ENCODE results near the gene E2F4. TPM values are rescaled to one million over a fixed set of nuclear protein-coding genes. Genes with fewer than 3 reads are reported as not detected.

Gene E2F4
- total and polyA plus RNA-seq, 2 donors (not counting 1 experiment from before 2014, with no cell fraction given): 106 to 188 TPM

- ATAC-seq (ENCODE audit: low read depth) (no peak), DNase-seq (no peak)
- Mint-ChIP-seq H3K27ac (no peak overlapping the region), H3K9me3 (ENCODE audit: insufficient read depth) (no peaks in the 10 kb centered on the region), H3K4me3 (no peak overlapping the region), H3K27me3 (no peaks in the 10 kb centered on the region), H3K4me1 (no peaks in the 10 kb centered on the region)
- no peak overlapping the region for H3K4me3 ChIP-seq (ENCODE audit: control extremely low read depth in 1 of 5, extremely low read depth in 1 of 5, insufficient read depth in 1 of 5, low read depth in 2 of 5, low read length in 4 of 5)
- H3K9ac ChIP-seq (ENCODE audit: low read length): no peak overlapping the region
- ChIA-PET CTCF (no interaction called here), POLR2A (no interaction called here)
- intact Hi-C loops (cut with micrococcal nuclease): no loop called here
- H4K20me1 ChIP-seq (ENCODE audit: control insufficient read depth, insufficient read depth, low read length, poor library complexity, severe bottlenecking): no peaks in the 10 kb centered on the region
- TF ChIP-seq EZH2 (IDR thresholded peaks at IDR 0.05; ENCODE audit: borderline replicate concordance, insufficient read depth, low read depth, low read length, poor library complexity, severe bottlenecking) (no peak), CTCF (IDR thresholded peaks at IDR 0.05) (no peak)
- H2AFZ ChIP-seq (ENCODE audit: insufficient read depth, low read depth, low read length, poor library complexity, severe bottlenecking): no peak overlapping the region
- WGBS (ENCODE audit: insufficient coverage): 74% methylated on average over 4 of the region's 4 CpGs
- H3K4me1 ChIP-seq (ENCODE audit: control insufficient read depth in 2 of 2, insufficient read depth in 2 of 2, low read length in 2 of 2): no peaks in the 10 kb centered on the region
- no peak overlapping the region for H3K27ac ChIP-seq (ENCODE audit: low read length in 2 of 2)
- H3K4me2 ChIP-seq (replicated peaks; ENCODE audit: low read depth, low read length, poor library complexity, severe bottlenecking): no peak overlapping the region
- peaks cover 0 to 25% of the 10 kb centered on the region in 2 experiments for H3K36me3 ChIP-seq (replicated peaks in 1 of 2; ENCODE audit: control extremely low read depth in 1 of 2, control insufficient read depth in 1 of 2, extremely low read depth in 1 of 2, insufficient read depth in 2 of 2, low read length in 1 of 2)
- H3K79me2 ChIP-seq (ENCODE audit: control insufficient read depth, insufficient read depth, low read length): no peaks in the 10 kb centered on the region
- no peaks in the 10 kb centered on the region for H3K9me3 ChIP-seq (ENCODE audit: control extremely low read depth in 1 of 3, control insufficient read depth in 2 of 3, insufficient read depth in 1 of 3, low read length in 2 of 3)
- H3K27me3 ChIP-seq (replicated peaks in 1 of 4; ENCODE audit: control extremely low read depth in 1 of 4, control insufficient read depth in 3 of 4, insufficient read depth in 4 of 4, low read length in 3 of 4): no peaks in the 10 kb centered on the region
Measured at GRCh38 chr16:67204076-67204475, 12.1 kb downstream of the E2F4 start.

- H3K27ac Mint-ChIP-seq: peak overlapping the region; percentile 15
- H3K27me3 Mint-ChIP-seq: no peaks in the 10 kb centered on the region
- no peaks in the 10 kb centered on the region for H3K4me1 Mint-ChIP-seq
- no peak for ATAC-seq (ENCODE audit: low read depth)
- CTCF ChIA-PET: no interaction called here
- Histone ChIP-seq H3K27me3 (replicated peaks in 1 of 4; ENCODE audit: control extremely low read depth in 1 of 4, control insufficient read depth in 3 of 4, insufficient read depth in 4 of 4, low read length in 3 of 4) (no peaks in the 10 kb centered on the region), H3K36me3 (replicated peaks in 1 of 2; ENCODE audit: control extremely low read depth in 1 of 2, control insufficient read depth in 1 of 2, extremely low read depth in 1 of 2, insufficient read depth in 2 of 2, low read length in 1 of 2) (peaks cover 0 to 20% of the 10 kb centered on the region in 2 experiments), H3K4me1 (ENCODE audit: control insufficient read depth in 2 of 2, insufficient read depth in 2 of 2, low read length in 2 of 2) (no peaks in the 10 kb centered on the region), H2AFZ (ENCODE audit: insufficient read depth, low read depth, low read length, poor library complexity, severe bottlenecking) (no peak overlapping the region), H3K4me2 (replicated peaks; ENCODE audit: low read depth, low read length, poor library complexity, severe bottlenecking) (no peak overlapping the region), H3K4me3 (ENCODE audit: control extremely low read depth in 1 of 5, extremely low read depth in 1 of 5, insufficient read depth in 1 of 5, low read depth in 2 of 5, low read length in 4 of 5) (no peak overlapping the region), H3K79me2 (ENCODE audit: control insufficient read depth, insufficient read depth, low read length) (no peaks in the 10 kb centered on the region), H3K9me3 (ENCODE audit: control extremely low read depth in 1 of 3, control insufficient read depth in 2 of 3, insufficient read depth in 1 of 3, low read length in 2 of 3) (no peaks in the 10 kb centered on the region), H3K27ac (ENCODE audit: low read length in 2 of 2) (no peak overlapping the region), H4K20me1 (ENCODE audit: control insufficient read depth, insufficient read depth, low read length, poor library complexity, severe bottlenecking) (no peaks in the 10 kb centered on the region), H3K9ac (ENCODE audit: low read length) (no peak overlapping the region)
- no peaks in the 10 kb centered on the region for H3K9me3 Mint-ChIP-seq (ENCODE audit: insufficient read depth)
- 97% methylated on average over 6 of the region's 8 CpGs for WGBS (ENCODE audit: insufficient coverage)
- POLR2A ChIA-PET: no interaction called here
- intact Hi-C loops (cut with micrococcal nuclease): no loop called here
- no peak for DNase-seq
- TF ChIP-seq CTCF (IDR thresholded peaks at IDR 0.05) (no peak), EZH2 (IDR thresholded peaks at IDR 0.05; ENCODE audit: borderline replicate concordance, insufficient read depth, low read depth, low read length, poor library complexity, severe bottlenecking) (no peak)
- no peak overlapping the region for H3K4me3 Mint-ChIP-seq
Measured at GRCh38 chr16:67206129-67206837, 14.3 kb downstream of the E2F4 start.
